ENCODE data around the gene KNL1.
A peak's percentile ranks its signal among the peaks of the same experiment; 100 is the strongest.

KNL1 gene

DNA sequence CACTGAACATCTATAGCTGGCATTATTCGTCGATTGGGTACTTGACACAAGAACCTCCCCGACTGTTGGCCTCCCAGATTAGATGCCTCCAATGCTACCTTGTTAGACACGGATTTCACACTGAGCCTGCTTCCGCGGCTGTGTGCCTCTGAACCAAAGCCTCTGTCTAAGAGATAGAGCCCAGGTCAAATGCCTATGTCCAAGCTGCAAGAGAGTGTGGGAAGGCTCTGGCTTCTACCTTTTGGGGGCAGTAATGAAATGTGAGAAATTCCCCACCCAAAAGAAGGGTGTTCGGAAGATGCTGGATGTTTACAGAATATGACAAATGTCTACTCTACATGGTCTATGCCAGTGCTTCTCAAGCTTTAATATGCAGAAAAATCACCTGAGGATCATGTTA lies 26.9 kb upstream of the KNL1 start:
- TF ChIP-seq ZNF433 (tag by site-specific recombination; IDR thresholded peaks at IDR 0.05; ENCODE audit: low read depth), result no peak
- no peak for TF ChIP-seq ZNF416 (tag by site-specific recombination; IDR thresholded peaks at IDR 0.05)
- TF ChIP-seq, protein P1, sequence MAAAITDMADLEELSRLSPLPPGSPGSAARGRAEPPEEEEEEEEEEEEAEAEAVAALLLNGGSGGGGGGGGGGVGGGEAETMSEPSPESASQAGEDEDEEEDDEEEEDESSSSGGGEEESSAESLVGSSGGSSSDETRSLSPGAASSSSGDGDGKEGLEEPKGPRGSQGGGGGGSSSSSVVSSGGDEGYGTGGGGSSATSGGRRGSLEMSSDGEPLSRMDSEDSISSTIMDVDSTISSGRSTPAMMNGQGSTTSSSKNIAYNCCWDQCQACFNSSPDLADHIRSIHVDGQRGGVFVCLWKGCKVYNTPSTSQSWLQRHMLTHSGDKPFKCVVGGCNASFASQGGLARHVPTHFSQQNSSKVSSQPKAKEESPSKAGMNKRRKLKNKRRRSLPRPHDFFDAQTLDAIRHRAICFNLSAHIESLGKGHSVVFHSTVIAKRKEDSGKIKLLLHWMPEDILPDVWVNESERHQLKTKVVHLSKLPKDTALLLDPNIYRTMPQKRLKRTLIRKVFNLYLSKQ (tag by site-specific recombination; IDR thresholded peaks at IDR 0.05; ENCODE audit: borderline replicate concordance), result no peak
- TF ChIP-seq, protein P2, sequence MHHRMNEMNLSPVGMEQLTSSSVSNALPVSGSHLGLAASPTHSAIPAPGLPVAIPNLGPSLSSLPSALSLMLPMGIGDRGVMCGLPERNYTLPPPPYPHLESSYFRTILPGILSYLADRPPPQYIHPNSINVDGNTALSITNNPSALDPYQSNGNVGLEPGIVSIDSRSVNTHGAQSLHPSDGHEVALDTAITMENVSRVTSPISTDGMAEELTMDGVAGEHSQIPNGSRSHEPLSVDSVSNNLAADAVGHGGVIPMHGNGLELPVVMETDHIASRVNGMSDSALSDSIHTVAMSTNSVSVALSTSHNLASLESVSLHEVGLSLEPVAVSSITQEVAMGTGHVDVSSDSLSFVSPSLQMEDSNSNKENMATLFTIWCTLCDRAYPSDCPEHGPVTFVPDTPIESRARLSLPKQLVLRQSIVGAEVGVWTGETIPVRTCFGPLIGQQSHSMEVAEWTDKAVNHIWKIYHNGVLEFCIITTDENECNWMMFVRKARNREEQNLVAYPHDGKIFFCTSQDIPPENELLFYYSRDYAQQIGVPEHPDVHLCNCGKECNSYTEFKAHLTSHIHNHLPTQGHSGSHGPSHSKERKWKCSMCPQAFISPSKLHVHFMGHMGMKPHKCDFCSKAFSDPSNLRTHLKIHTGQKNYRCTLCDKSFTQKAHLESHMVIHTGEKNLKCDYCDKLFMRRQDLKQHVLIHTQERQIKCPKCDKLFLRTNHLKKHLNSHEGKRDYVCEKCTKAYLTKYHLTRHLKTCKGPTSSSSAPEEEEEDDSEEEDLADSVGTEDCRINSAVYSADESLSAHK (tag by site-specific recombination; IDR thresholded peaks at IDR 0.05), result no peak
- TF ChIP-seq ZNF423 (tag by site-specific recombination; IDR thresholded peaks at IDR 0.05), result no peak
- TF ChIP-seq ZNF335 (tag by site-specific recombination; conservative IDR thresholded peaks at IDR 0.05), result no peak
- no peak for TF ChIP-seq BCL11B (tag by site-specific recombination; IDR thresholded peaks at IDR 0.05; ENCODE audit: low read depth)
- no peak for TF ChIP-seq ZNF677 (tag by site-specific recombination; IDR thresholded peaks at IDR 0.05)
- TF ChIP-seq ZNF654 (tag by site-specific recombination; IDR thresholded peaks at IDR 0.05; ENCODE audit: low read depth), result no peak
- no peak for TF ChIP-seq EGR2 (tag by site-specific recombination; IDR thresholded peaks at IDR 0.05; ENCODE audit: low read depth)
- TF ChIP-seq HOXA7 (CRISPR knock-in tag; IDR thresholded peaks at IDR 0.05; ENCODE audit: borderline replicate concordance), result no peak
- no peak for TF ChIP-seq ZBTB21 (tag by site-specific recombination; IDR thresholded peaks at IDR 0.05)
- TF ChIP-seq, protein P3, sequence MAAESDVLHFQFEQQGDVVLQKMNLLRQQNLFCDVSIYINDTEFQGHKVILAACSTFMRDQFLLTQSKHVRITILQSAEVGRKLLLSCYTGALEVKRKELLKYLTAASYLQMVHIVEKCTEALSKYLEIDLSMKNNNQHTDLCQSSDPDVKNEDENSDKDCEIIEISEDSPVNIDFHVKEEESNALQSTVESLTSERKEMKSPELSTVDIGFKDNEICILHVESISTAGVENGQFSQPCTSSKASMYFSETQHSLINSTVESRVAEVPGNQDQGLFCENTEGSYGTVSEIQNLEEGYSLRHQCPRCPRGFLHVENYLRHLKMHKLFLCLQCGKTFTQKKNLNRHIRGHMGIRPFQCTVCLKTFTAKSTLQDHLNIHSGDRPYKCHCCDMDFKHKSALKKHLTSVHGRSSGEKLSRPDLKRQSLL (tag by site-specific recombination; IDR thresholded peaks at IDR 0.05), result no peak
- no peak for TF ChIP-seq ZFP37 (tag by site-specific recombination; IDR thresholded peaks at IDR 0.05)
- ChIA-PET CTCF (interaction anchor here (0.8 kb wide), 1 partner anchor 47 kb away, joined by 3 read pairs; no protein-coding TSS in a partner anchor), POLR2A (no interaction called here)
- H3K9me3 ChIP-seq (ENCODE audit: control insufficient read depth, insufficient read depth, low read depth, low read length), result no peaks in the 10 kb centered on the region
- H3K4me1 ChIP-seq (ENCODE audit: control insufficient read depth, insufficient read depth, low read length), result peaks cover 8% of the 10 kb centered on the region; the same call in 1 of the 2 replicates
- no peak overlapping the region for H3K4me3 ChIP-seq (ENCODE audit: low read depth, low read length)
- peaks cover 0 to 13% of the 10 kb centered on the region in 2 experiments; a peak in 1 of 3 replicates for H3K36me3 ChIP-seq (ENCODE audit: control insufficient read depth in 2 of 2, insufficient read depth in 1 of 2, low read length in 2 of 2)
- H3K27ac ChIP-seq (ENCODE audit: extremely low read depth, low read depth, low read length), result no peak overlapping the region

DNA sequence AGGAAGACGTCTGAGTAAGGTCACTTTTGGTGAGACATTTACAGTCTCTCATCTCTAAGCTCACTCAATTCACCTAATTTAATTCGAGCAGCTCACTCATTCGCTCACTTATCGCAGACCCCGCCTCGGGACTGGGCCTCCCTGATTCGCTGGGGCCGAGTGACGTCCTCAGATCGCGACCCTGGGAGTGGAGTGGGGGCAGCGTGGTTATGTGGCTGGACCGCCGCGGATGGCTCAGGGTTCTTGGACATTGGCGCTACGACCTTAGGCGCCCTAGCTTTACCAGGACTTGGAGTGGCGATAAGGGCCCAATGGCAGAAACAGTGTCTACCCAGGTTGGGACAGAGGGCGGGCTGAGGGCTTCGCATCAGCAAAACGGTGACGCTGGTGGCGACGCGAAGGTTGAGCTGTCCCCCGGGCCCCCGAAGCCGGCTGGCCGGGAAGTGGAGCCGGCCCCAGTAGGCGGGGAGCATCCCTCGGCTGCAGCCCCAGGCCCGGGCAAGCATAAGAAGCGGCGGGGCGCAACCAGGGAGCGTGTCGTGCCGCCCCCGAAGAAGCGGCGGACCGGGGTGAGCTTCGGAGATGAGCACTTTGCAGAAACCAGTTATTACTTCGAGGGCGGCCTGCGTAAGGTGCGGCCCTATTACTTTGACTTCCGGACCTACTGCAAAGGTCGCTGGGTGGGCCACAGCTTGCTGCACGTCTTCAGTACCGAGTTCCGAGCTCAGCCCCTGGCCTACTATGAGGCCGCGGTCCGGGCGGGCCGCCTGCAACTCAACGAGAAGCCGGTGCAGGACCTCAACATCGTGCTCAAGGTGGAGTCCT lies 24.7 kb upstream of the KNL1 start, which contains the start of gene RPUSD2:
Gene RPUSD2, plus strand, starts transcription at position 171 of the 825 bp plus-strand sequence. Its CDS starts 39 bp downstream, at position 210.
- POLR2A ChIA-PET, result interaction anchor here (0.6 to 1.6 kb wide), 10 partner anchors 11 to 164 kb away, joined by 3 to 13 read pairs (median 4); partner anchors contain the start of genes IVD, KNL1 and RAD51
- CTCF ChIA-PET, result interaction anchor here (0.6 to 1.3 kb wide), 2 partner anchors 20 to 32 kb away, joined by 3 to 4 read pairs; no protein-coding TSS in a partner anchor
- H3K36me3 ChIP-seq (ENCODE audit: control insufficient read depth in 2 of 2, insufficient read depth in 1 of 2, low read length in 2 of 2), result peaks cover 3 to 27% of the 10 kb centered on the region in 2 experiments; a peak in 2 of 3 replicates
- H3K4me3 ChIP-seq (ENCODE audit: low read depth, low read length), result peak within 1 kb of the TSS; percentile 77
- no peaks in the 10 kb centered on the region for H3K9me3 ChIP-seq (ENCODE audit: control insufficient read depth, insufficient read depth, low read depth, low read length)
- no peak within 1 kb of the TSS; the same call in 1 of the 2 replicates for H3K27ac ChIP-seq (ENCODE audit: extremely low read depth, low read depth, low read length)
- peaks cover 8% of the 10 kb centered on the region; the same call in 1 of the 2 replicates for H3K4me1 ChIP-seq (ENCODE audit: control insufficient read depth, insufficient read depth, low read length)
- TF ChIP-seq, protein P4, sequence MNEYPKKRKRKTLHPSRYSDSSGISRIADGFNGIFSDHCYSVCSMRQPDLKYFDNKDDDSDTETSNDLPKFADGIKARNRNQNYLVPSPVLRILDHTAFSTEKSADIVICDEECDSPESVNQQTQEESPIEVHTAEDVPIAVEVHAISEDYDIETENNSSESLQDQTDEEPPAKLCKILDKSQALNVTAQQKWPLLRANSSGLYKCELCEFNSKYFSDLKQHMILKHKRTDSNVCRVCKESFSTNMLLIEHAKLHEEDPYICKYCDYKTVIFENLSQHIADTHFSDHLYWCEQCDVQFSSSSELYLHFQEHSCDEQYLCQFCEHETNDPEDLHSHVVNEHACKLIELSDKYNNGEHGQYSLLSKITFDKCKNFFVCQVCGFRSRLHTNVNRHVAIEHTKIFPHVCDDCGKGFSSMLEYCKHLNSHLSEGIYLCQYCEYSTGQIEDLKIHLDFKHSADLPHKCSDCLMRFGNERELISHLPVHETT (tag by site-specific recombination; IDR thresholded peaks at IDR 0.05), result no peak
- TF ChIP-seq ZNF274 (IDR thresholded peaks at IDR 0.05; ENCODE audit: low read length) (no peak), ZNF274 (tag by site-specific recombination; IDR thresholded peaks at IDR 0.05; ENCODE audit: borderline replicate concordance) (no peak), SP7 (tag by site-specific recombination; IDR thresholded peaks at IDR 0.05) (peak; percentile 64), BCL11B (tag by site-specific recombination; IDR thresholded peaks at IDR 0.05; ENCODE audit: low read depth) (peak; percentile 48; the same call in 1 of the 2 replicates), ZFP37 (tag by site-specific recombination; IDR thresholded peaks at IDR 0.05) (peak; percentile 51; the same call in 1 of the 2 replicates), ZBTB48 (tag by site-specific recombination; IDR thresholded peaks at IDR 0.05) (peak; percentile 62), SP2 (tag by site-specific recombination; IDR thresholded peaks at IDR 0.05) (peak; percentile 78)
- TF ChIP-seq, protein P5, sequence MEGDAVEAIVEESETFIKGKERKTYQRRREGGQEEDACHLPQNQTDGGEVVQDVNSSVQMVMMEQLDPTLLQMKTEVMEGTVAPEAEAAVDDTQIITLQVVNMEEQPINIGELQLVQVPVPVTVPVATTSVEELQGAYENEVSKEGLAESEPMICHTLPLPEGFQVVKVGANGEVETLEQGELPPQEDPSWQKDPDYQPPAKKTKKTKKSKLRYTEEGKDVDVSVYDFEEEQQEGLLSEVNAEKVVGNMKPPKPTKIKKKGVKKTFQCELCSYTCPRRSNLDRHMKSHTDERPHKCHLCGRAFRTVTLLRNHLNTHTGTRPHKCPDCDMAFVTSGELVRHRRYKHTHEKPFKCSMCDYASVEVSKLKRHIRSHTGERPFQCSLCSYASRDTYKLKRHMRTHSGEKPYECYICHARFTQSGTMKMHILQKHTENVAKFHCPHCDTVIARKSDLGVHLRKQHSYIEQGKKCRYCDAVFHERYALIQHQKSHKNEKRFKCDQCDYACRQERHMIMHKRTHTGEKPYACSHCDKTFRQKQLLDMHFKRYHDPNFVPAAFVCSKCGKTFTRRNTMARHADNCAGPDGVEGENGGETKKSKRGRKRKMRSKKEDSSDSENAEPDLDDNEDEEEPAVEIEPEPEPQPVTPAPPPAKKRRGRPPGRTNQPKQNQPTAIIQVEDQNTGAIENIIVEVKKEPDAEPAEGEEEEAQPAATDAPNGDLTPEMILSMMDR (tag by site-specific recombination; IDR thresholded peaks at IDR 0.05), result no peak
- TF ChIP-seq, protein P6, sequence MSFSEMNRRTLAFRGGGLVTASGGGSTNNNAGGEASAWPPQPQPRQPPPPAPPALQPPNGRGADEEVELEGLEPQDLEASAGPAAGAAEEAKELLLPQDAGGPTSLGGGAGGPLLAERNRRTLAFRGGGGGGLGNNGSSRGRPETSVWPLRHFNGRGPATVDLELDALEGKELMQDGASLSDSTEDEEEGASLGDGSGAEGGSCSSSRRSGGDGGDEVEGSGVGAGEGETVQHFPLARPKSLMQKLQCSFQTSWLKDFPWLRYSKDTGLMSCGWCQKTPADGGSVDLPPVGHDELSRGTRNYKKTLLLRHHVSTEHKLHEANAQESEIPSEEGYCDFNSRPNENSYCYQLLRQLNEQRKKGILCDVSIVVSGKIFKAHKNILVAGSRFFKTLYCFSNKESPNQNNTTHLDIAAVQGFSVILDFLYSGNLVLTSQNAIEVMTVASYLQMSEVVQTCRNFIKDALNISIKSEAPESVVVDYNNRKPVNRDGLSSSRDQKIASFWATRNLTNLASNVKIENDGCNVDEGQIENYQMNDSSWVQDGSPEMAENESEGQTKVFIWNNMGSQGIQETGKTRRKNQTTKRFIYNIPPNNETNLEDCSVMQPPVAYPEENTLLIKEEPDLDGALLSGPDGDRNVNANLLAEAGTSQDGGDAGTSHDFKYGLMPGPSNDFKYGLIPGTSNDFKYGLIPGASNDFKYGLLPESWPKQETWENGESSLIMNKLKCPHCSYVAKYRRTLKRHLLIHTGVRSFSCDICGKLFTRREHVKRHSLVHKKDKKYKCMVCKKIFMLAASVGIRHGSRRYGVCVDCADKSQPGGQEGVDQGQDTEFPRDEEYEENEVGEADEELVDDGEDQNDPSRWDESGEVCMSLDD (tag by site-specific recombination; IDR thresholded peaks at IDR 0.05), result peak; percentile 38; the same call in 1 of the 2 replicates

All from HEK293 (cell line).